AG20443 (cell line): ENCODE measurements around the gene PCDH19.

Source experiments
- DNase-seq: peaks from one replicate; pipeline ENCODE4 v3.0.0; 2012; ENCODE audit warnings: low spot score, mixed read lengths

The PCDH19 gene

DNA sequence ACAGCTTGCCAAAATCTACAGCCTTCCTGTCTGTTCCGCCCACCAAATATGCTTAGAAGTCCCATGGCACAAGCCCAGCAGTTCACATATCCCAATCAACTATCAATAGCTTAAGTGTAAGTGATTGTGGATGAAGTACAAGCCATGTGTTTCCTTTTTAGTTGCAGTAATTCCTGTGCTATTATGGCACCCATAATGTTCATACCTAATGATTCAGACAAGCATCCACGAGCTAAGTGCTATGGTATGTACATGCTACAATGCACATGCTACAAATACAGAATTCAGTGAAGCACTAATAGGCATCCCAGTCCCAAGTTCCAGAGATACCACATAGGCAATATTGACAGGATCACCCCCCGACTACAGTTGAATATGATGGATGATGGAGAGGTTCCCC is 94.5 kb downstream of the PCDH19 start:
- no peak for DNase-seq

GRCh38 chrX:100299559-100299958 is 110.5 kb downstream of the PCDH19 start:
- DNase-seq: no peak

- no peak for DNase-seq
These were observed 112.3 kb downstream of the PCDH19 start for GRCh38 chrX:100297728-100298127.

DNA sequence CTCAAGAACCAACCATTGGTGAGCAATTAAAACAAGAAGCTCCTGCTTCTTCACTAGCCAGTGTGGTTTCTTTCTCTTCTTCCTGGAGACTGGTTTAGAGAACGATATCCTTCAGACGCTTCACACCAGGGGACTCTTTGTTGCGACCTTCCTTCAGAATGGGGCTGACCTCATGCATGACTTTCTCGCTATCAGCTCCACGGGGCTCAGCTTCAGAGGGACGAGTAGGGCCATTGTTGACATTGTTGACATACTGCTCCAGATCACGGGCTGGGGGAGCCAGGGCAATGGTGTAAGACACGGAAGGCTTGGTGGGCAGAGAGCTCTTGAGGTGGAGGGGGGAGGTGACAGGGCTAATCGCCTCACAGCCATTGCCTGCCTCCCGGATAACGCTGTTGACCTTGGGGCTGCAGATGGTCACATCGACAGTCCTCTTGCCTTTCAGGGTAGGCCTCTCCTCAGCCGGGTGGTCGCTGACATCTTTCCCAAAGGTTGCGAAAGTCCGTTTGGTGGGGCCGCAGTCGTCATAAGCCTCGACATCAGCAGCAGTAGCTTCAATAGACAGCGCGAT is 113.8 kb downstream of the PCDH19 start:
- no peak for DNase-seq

DNA sequence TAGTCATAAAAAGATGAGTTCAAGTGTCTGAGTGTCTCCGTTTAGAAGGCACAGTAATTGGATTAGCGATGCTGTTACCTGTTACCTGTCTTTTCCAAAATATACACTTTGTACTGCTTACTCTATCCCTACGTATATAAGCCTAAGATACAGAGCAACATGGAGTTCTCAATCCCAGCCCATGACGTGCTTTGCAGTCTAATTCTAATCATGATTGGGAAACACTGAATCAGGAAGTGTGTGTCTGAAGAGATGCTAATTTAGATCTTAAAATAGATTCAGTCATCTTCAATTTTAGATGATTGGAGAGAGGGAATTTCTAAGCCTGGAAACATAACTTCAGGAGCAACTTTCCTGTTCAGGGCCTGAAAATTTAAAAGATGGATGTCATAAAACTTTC is 115.1 kb downstream of the PCDH19 start:
- DNase-seq: no peak

DNA sequence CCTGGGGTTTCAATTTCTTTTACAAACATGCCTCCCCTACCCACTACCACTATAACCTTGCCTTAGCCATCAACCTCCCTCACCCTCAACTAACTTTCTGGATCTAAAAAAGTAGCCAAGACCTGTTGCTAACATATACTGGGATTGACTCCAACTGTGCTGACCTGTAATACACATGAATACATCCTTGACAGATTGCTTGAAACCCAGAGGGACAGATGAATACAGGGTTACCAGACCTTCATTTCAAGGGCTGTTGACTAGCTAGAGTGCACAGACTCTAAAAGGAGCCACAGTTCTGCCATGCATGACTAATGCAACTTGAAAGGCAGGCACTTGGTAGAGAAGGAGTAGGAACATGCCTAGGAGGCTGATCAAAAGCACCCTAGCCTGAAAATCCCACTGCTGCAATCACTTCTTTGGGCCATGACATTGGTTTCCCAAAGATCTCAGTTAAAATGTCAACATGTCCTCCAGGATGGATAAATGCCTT is 121.0 kb downstream of the PCDH19 start:
- DNase-seq: no peak

GRCh38 chrX:100277231-100277630 is 132.8 kb downstream of the PCDH19 start:
- DNase-seq: no peak

DNA sequence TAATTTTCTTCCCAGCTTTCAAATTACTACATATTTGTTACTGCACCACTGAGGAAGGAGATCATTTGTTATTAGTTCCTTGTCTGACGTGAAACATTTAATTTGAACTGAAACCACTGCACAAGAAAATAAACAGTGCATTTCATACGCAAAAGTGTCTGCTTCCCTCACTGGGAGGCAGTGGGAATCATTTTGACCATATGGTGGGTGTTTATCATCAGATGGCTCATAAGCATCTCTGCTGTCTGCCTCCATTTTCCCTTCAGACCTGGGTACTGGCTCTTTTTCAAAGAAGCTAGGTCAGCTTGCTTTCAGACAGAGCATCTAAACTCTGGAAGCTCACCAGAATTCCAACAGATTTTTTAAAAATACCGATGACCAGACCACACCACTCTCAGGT is 135.2 kb downstream of the PCDH19 start:
- DNase-seq: no peak

- DNase-seq: no peak
These were observed 144.9 kb downstream of the PCDH19 start for GRCh38 chrX:100265179-100265578.

DNA sequence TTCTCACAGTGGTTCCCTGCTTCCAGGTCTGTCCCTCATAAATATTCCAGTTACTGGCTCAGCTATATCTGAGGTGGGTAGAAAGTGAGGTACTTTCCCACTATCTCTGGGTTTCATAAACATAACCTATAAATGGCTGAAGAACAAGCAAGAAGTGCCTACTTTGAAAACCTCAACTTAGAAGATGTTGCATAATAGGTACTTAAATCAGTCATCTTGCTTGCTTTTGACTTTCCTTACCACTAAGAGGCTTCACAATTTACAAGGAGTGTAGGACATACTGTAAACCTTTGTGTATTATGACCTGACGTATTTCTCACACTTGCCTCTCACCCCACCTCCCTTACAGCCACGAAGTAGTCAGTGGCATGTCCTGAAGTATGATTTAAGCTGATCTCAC is 145.9 kb downstream of the PCDH19 start:
- DNase-seq: no peak

DNA sequence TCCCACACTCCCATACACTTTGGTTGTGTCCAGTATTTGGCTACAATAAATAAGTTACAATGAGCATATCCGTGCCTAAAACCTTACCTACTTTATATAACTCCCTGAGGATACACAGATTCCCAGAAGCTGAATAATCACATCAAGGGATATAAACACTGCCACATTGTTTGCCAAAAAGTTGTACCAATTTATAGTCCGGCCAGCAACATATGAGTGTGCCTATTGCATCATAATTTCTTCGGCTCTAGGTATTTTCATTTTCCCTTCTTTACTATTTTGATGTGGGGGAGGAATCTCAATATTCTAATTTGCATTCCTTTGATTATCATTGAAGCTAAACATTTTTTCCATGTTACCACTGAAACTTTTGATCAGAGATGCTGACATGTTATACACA is 146.4 kb downstream of the PCDH19 start:
- no peak for DNase-seq

GRCh38 chrX:100248885-100249493 is 161.1 kb downstream of the PCDH19 start:
- DNase-seq: no peak

- DNase-seq: no peak
These were observed 162.2 kb downstream of the PCDH19 start for GRCh38 chrX:100247826-100248225.

DNA sequence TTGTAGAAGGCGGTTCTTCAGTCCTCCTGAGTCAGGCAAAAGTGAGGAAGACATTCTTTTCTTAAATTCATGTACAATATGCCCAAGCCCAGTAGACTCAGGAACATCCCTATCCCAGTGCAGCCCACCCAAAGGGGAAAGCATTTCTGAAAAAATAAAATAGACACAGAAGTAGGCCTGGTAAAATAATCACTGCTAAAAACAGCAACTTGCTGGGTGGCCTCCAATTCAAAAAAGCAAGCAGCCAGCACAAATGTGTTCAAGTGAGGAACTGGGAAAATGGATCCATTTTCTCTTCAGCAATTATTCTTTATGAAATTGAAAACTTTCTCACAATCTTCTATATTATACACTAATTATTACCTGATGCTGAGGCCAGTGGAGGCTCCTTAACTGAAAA is 165.4 kb downstream of the PCDH19 start:
- DNase-seq: no peak
